Spinal cord (tissue), 10 donors: Measurements from ENCODE around the gene CTNNA3. TPM values are rescaled to one million over a fixed set of nuclear protein-coding genes. Genes with fewer than 3 reads are reported as not detected.
A peak's percentile ranks its signal among the peaks of the same experiment; 100 is the strongest.

Experiments
- DNase-seq, 6 donors: peaks; one replicate each; pipeline versions ENCODE4 v3.0.0 to v3.0.0-alpha.2; 2013 to 2015; ENCODE audit warnings: low spot score in 6 of 6, low read depth in 4 of 6
- H3K27ac ChIP-seq: one replicate; pipeline ENCODE4 v1.5.1; 2013; ENCODE audit warnings: low read depth, low read length, control low read depth
- H3K27me3 ChIP-seq: one replicate; pipeline ENCODE4 v1.6.1; 2013; ENCODE audit warnings: low read length; ENCODE audit not compliant: control insufficient read depth, insufficient read depth
- H3K36me3 ChIP-seq: one replicate; pipeline ENCODE4 v1.6.1; 2013; ENCODE audit warnings: low read length; ENCODE audit not compliant: control insufficient read depth, insufficient read depth
- H3K4me1 ChIP-seq: one replicate; pipeline ENCODE4 v1.6.1; 2013; ENCODE audit warnings: low read length; ENCODE audit not compliant: control insufficient read depth, insufficient read depth
- H3K4me3 ChIP-seq: one replicate; pipeline ENCODE4 v1.5.1; 2013; ENCODE audit warnings: low read depth, low read length, control low read depth
- H3K9me3 ChIP-seq: one replicate; pipeline ENCODE4 v1.6.1; 2013; ENCODE audit warnings: low read length; ENCODE audit not compliant: control insufficient read depth, insufficient read depth
- WGBS: methylation state at CpG from one replicate; pipeline ENCODE4 v1.1.5; 2013; ENCODE audit warnings: missing lambda C conversion rate; ENCODE audit not compliant: insufficient coverage; 5-methylcytosine and 5-hydroxymethylcytosine counted together
- polyA plus RNA-seq, 2 donors: library from polyadenylated mRNA; unstranded; fragments of 120-200 nt; gene quantifications; one replicate each; pipeline ENCODE4 v1.2.1, GENCODE V29; 2013; ENCODE audit not compliant: insufficient read length in 2 of 2
- total RNA-seq, 2 donors: library from RNA; depleted of rRNA in 1 of 2; stranded (reverse); fragments of 120-200 nt in 1 of 2; fragments of >200 nt in 1 of 2; gene quantifications; one replicate each; pipeline versions ENCODE4 v1.2.3 to v1.2.4, GENCODE V29; 2013 to 2014
- donor health status: healthy.

The CTNNA3 gene
- total and polyA plus RNA-seq, 4 donors = 15.3 to 63.5 (median 41.0) TPM

GRCh38 chr10:66852811-66853210 lies 843.2 kb downstream of the CTNNA3 start:
- no CpG with 5 or more reads among the region's 1 CpG for WGBS
- Histone ChIP-seq H3K4me3 (no peak overlapping the region), H3K36me3 (no peaks in the 10 kb centered on the region)

GRCh38 chr10:66848856-66849255 lies 847.1 kb downstream of the CTNNA3 start:
- H3K27me3 ChIP-seq = no peaks in the 10 kb centered on the region
- H3K27ac ChIP-seq = no peak overlapping the region
- no peaks in the 10 kb centered on the region for H3K9me3 ChIP-seq
- H3K36me3 ChIP-seq = no peaks in the 10 kb centered on the region
- no peaks in the 10 kb centered on the region for H3K4me1 ChIP-seq
- peak in 1 of 6 donors; percentile 40 for DNase-seq
- WGBS = 100% methylated on average over 1 of the region's 3 CpGs
- no peak overlapping the region for H3K4me3 ChIP-seq

More at GRCh38 chr10:66852811-66853210, 843.2 kb downstream of the CTNNA3 start:
- H3K9me3 ChIP-seq = no peaks in the 10 kb centered on the region
- no peak overlapping the region for H3K27ac ChIP-seq
- DNase-seq = no peak
- H3K27me3 ChIP-seq = no peaks in the 10 kb centered on the region
- H3K4me1 ChIP-seq = no peaks in the 10 kb centered on the region

- H3K4me3 ChIP-seq = no peak overlapping the region
- DNase-seq = peak in 1 of 6 donors; percentile 64
- no peaks in the 10 kb centered on the region for H3K4me1 ChIP-seq
- WGBS = no CpG with 5 or more reads among the region's 1 CpG
- no peaks in the 10 kb centered on the region for H3K27me3 ChIP-seq
- H3K27ac ChIP-seq = no peak overlapping the region
- H3K36me3 ChIP-seq = no peaks in the 10 kb centered on the region
- no peaks in the 10 kb centered on the region for H3K9me3 ChIP-seq
Observed at GRCh38 chr10:66844176-66844942, 851.6 kb downstream of the CTNNA3 start.

GRCh38 chr10:66843396-66843795 lies 852.6 kb downstream of the CTNNA3 start:
- Histone ChIP-seq H3K9me3 (no peaks in the 10 kb centered on the region), H3K4me3 (no peak overlapping the region), H3K4me1 (no peaks in the 10 kb centered on the region), H3K36me3 (no peaks in the 10 kb centered on the region), H3K27ac (no peak overlapping the region), H3K27me3 (no peaks in the 10 kb centered on the region)
- DNase-seq = no peak
- no CpG with 5 or more reads among the region's 1 CpG for WGBS

- Histone ChIP-seq H3K36me3 (no peaks in the 10 kb centered on the region), H3K4me1 (no peaks in the 10 kb centered on the region)
- WGBS = 100% methylated on average over 1 of the region's 4 CpGs
Observed at GRCh38 chr10:66842867-66843266, 853.1 kb downstream of the CTNNA3 start.

GRCh38 chr10:66842371-66842770 lies 853.6 kb downstream of the CTNNA3 start:
- Histone ChIP-seq H3K27me3 (no peaks in the 10 kb centered on the region), H3K4me1 (no peaks in the 10 kb centered on the region), H3K4me3 (no peak overlapping the region), H3K9me3 (no peaks in the 10 kb centered on the region), H3K36me3 (no peaks in the 10 kb centered on the region), H3K27ac (no peak overlapping the region)
- no peak for DNase-seq
- WGBS = 96% methylated on average over 2 of the region's 2 CpGs

More at GRCh38 chr10:66842867-66843266, 853.1 kb downstream of the CTNNA3 start:
- no peak overlapping the region for H3K4me3 ChIP-seq
- DNase-seq = no peak
- no peaks in the 10 kb centered on the region for H3K27me3 ChIP-seq
- no peaks in the 10 kb centered on the region for H3K9me3 ChIP-seq
- H3K27ac ChIP-seq = no peak overlapping the region

- no peak overlapping the region for H3K27ac ChIP-seq
- no CpG with 5 or more reads among the region's 3 CpGs for WGBS
- no peaks in the 10 kb centered on the region for H3K36me3 ChIP-seq
- no peaks in the 10 kb centered on the region for H3K27me3 ChIP-seq
- H3K4me1 ChIP-seq = no peaks in the 10 kb centered on the region
- DNase-seq = no peak
- no peak overlapping the region for H3K4me3 ChIP-seq
- H3K9me3 ChIP-seq = no peaks in the 10 kb centered on the region
Observed at GRCh38 chr10:66838656-66839055, 857.3 kb downstream of the CTNNA3 start.

- no CpG with 5 or more reads among the region's 1 CpG for WGBS
- H3K27me3 ChIP-seq = no peaks in the 10 kb centered on the region
- H3K36me3 ChIP-seq = no peaks in the 10 kb centered on the region
- no peaks in the 10 kb centered on the region for H3K4me1 ChIP-seq
- DNase-seq = no peak
- no peak overlapping the region for H3K4me3 ChIP-seq
- H3K27ac ChIP-seq = no peak overlapping the region
- no peaks in the 10 kb centered on the region for H3K9me3 ChIP-seq
Observed at GRCh38 chr10:66837990-66838389, 858.0 kb downstream of the CTNNA3 start.

- peak in 2 of 6 donors; percentile 14 to 24 for DNase-seq
- no peaks in the 10 kb centered on the region for H3K36me3 ChIP-seq
Observed at GRCh38 chr10:66837335-66837734, 858.7 kb downstream of the CTNNA3 start.

GRCh38 chr10:66836771-66837170 lies 859.2 kb downstream of the CTNNA3 start:
- H3K27ac ChIP-seq = no peak overlapping the region
- no CpG with 5 or more reads among the region's 2 CpGs for WGBS
- no peaks in the 10 kb centered on the region for H3K9me3 ChIP-seq
- no peak overlapping the region for H3K4me3 ChIP-seq
- no peak for DNase-seq
- no peaks in the 10 kb centered on the region for H3K27me3 ChIP-seq
- no peaks in the 10 kb centered on the region for H3K36me3 ChIP-seq
- H3K4me1 ChIP-seq = no peaks in the 10 kb centered on the region

More at GRCh38 chr10:66837335-66837734, 858.7 kb downstream of the CTNNA3 start:
- H3K9me3 ChIP-seq = no peaks in the 10 kb centered on the region
- WGBS = 51% methylated on average over 2 of the region's 2 CpGs
- no peaks in the 10 kb centered on the region for H3K4me1 ChIP-seq
- H3K27ac ChIP-seq = no peak overlapping the region
- H3K27me3 ChIP-seq = no peaks in the 10 kb centered on the region
- H3K4me3 ChIP-seq = no peak overlapping the region
